Smooth muscle cell (in vitro differentiated cells): Measurements from ENCODE around the gene LEMD2. TPM values are rescaled to one million over a fixed set of nuclear protein-coding genes. Genes with fewer than 3 reads are reported as not detected.

Experiments used
- DNase-seq: peaks from one replicate; lab custom pipeline; 2025; ENCODE audit not compliant: unreplicated experiment; lab: John Stamatoyannopoulos, UW
- H2AFZ ChIP-seq: fragments of 200-600 bp; sonication (generic); 2 replicates; pipeline ENCODE4 v1.6.0; 2016; ENCODE audit warnings: antibody characterized with exemption, low read depth, mild to moderate bottlenecking
- H3F3A ChIP-seq: fragments of 200-600 bp; sonication (generic); 2 replicates; pipeline ENCODE4 v1.6.0; 2017; ENCODE audit warnings: antibody characterized with exemption, low read depth
- H3K27ac ChIP-seq: fragments of 200-600 bp; sonication (generic); 2 replicates; pipeline ENCODE4 v1.5.1; 2016; ENCODE audit warnings: low read depth, mild to moderate bottlenecking
- H3K27me3 ChIP-seq: fragments of 200-600 bp; sonication (generic); 2 replicates; pipeline ENCODE4 v1.6.1; 2016; ENCODE audit warnings: low read depth, mild to moderate bottlenecking
- H3K36me3 ChIP-seq: fragments of 200-600 bp; sonication (generic); 2 replicates; pipeline ENCODE4 v1.5.1; 2016; ENCODE audit warnings: low read depth
- H3K4me1 ChIP-seq: fragments of 200-600 bp; sonication (generic); 2 replicates; pipeline ENCODE4 v1.5.1; 2016; ENCODE audit warnings: low read depth
- H3K4me2 ChIP-seq: fragments of 200-600 bp; sonication (generic); 2 replicates; pipeline ENCODE4 v1.6.0; 2016; ENCODE audit warnings: mild to moderate bottlenecking
- H3K4me3 ChIP-seq: fragments of 200-600 bp; sonication (generic); 2 replicates; pipeline ENCODE4 v1.5.1; 2016; ENCODE audit warnings: mild to moderate bottlenecking
- H3K79me2 ChIP-seq: fragments of 200-600 bp; sonication (generic); 2 replicates; pipeline ENCODE4 v1.6.0; 2016; ENCODE audit warnings: low read depth, mild to moderate bottlenecking
- H3K9ac ChIP-seq: fragments of 200-600 bp; sonication (generic); 2 replicates; pipeline ENCODE4 v1.6.0; 2016; ENCODE audit warnings: low read depth
- H3K9me3 ChIP-seq: fragments of 200-600 bp; sonication (generic); replicated peaks from 2 replicates; pipeline ENCODE4 v1.5.1; 2016; ENCODE audit warnings: low read depth
- H4K20me1 ChIP-seq: fragments of 200-600 bp; sonication (generic); 2 replicates; pipeline ENCODE4 v1.6.0; 2016; ENCODE audit warnings: low read depth
- CTCF ChIP-seq: fragments of 200-600 bp; sonication (generic); IDR thresholded peaks from 2 replicates; pipeline ENCODE4 v1.5.1; 2017; ENCODE audit warnings: borderline replicate concordance, mild to moderate bottlenecking, antibody characterized with exemption; ENCODE audit not compliant: insufficient read depth, poor library complexity, severe bottlenecking
- WGBS: methylation state at CpG from one replicate; pipeline ENCODE4 v1.1.7; 2016; ENCODE audit warnings: low lambda C conversion rate; 5-methylcytosine and 5-hydroxymethylcytosine counted together
- polyA plus RNA-seq: library from polyadenylated mRNA; unstranded; fragments of >200 nt; fragmentation: Nextera tagmentation; extraction: Ambion mirVana; gene quantifications from 2 replicates; pipeline ENCODE4 v1.2.1, GENCODE V29; 2016
- total RNA-seq: library from RNA; depleted of rRNA; stranded (reverse); fragments of >200 nt; gene quantifications from 2 replicates; pipeline ENCODE4 v1.2.3, GENCODE V29; 2014

The LEMD2 gene
- total and polyA plus RNA-seq, 2 experiments from 2014 or later = 48.8 to 87.3 TPM

- Histone ChIP-seq H3K4me3 (no peak overlapping the region), H3K36me3 (no peaks in the 10 kb centered on the region), H3K4me2 (no peak overlapping the region), H3F3A (no peaks in the 10 kb centered on the region), H3K9ac (no peak overlapping the region), H2AFZ (no peak overlapping the region), H4K20me1 (no peaks in the 10 kb centered on the region), H3K4me1 (peaks cover 14% of the 10 kb centered on the region), H3K27ac (no peak overlapping the region), H3K27me3 (no peaks in the 10 kb centered on the region), H3K9me3 (no peaks in the 10 kb centered on the region), H3K79me2 (no peaks in the 10 kb centered on the region)
- 68% methylated on average over 4 of the region's 4 CpGs for whole genome bisulfite sequencing
- no peak for DNase-seq
- no peak for TF ChIP-seq CTCF
Observed at GRCh38 chr6:33799454-33800113, 10.7 kb upstream of the LEMD2 start.

- H3F3A ChIP-seq = no peaks in the 10 kb centered on the region
- peaks cover 10% of the 10 kb centered on the region for H3K4me1 ChIP-seq
- H4K20me1 ChIP-seq = no peaks in the 10 kb centered on the region
- DNase-seq = no peak
- no peak overlapping the region for H3K4me3 ChIP-seq
- no peak overlapping the region for H2AFZ ChIP-seq
- no peaks in the 10 kb centered on the region for H3K79me2 ChIP-seq
- no peaks in the 10 kb centered on the region for H3K36me3 ChIP-seq
- no peak overlapping the region for H3K27ac ChIP-seq
- 89% methylated on average over 13 of the region's 13 CpGs for WGBS
- TF ChIP-seq CTCF = no peak
- no peaks in the 10 kb centered on the region for H3K27me3 ChIP-seq
- H3K9ac ChIP-seq = no peak overlapping the region
- H3K4me2 ChIP-seq = no peak overlapping the region
- no peaks in the 10 kb centered on the region for H3K9me3 ChIP-seq
Observed at GRCh38 chr6:33798343-33798848, 9.5 kb upstream of the LEMD2 start.

- H3K9me3 ChIP-seq = no peaks in the 10 kb centered on the region
- no peak overlapping the region for H3K27ac ChIP-seq
- no peak overlapping the region for H3K4me3 ChIP-seq
- H3K9ac ChIP-seq = no peak overlapping the region
- no peak overlapping the region for H2AFZ ChIP-seq
- H3K27me3 ChIP-seq = no peaks in the 10 kb centered on the region
- WGBS = 86% methylated on average over 10 of the region's 10 CpGs
- no peaks in the 10 kb centered on the region for H3K79me2 ChIP-seq
- no peak for DNase-seq
- H4K20me1 ChIP-seq = no peaks in the 10 kb centered on the region
- H3K4me2 ChIP-seq = no peak overlapping the region
- no peaks in the 10 kb centered on the region for H3K36me3 ChIP-seq
- peaks cover 7% of the 10 kb centered on the region for H3K4me1 ChIP-seq
- no peak for TF ChIP-seq CTCF
- H3F3A ChIP-seq = no peaks in the 10 kb centered on the region
Observed at GRCh38 chr6:33797626-33798342, 8.9 kb upstream of the LEMD2 start.
